HL-60 (cell line): ENCODE measurements around the gene TTC8.

ENCODE experiments used
- GABPA ChIP-seq: IDR thresholded peaks from 2 replicates; pipeline ENCODE4 v1.6.1; 2012; ENCODE audit warnings: low read depth
- POLR2AphosphoS5 ChIP-seq: IDR thresholded peaks from 2 replicates; pipeline ENCODE4 v1.6.1; 2012; ENCODE audit warnings: low read depth
- TF ChIP-seq, protein P1 (sequence below): IDR thresholded peaks from one replicate; pipeline ENCODE4 v1.5.1; 2011; ENCODE audit warnings: low read length, control low read depth, inconsistent platforms; ENCODE audit not compliant: insufficient read depth
- TF ChIP-seq, protein P2 (sequence below): IDR thresholded peaks from 2 replicates; pipeline ENCODE4 v1.6.1; 2012; ENCODE audit warnings: low read depth; ENCODE audit not compliant: insufficient replicate concordance

DNA sequence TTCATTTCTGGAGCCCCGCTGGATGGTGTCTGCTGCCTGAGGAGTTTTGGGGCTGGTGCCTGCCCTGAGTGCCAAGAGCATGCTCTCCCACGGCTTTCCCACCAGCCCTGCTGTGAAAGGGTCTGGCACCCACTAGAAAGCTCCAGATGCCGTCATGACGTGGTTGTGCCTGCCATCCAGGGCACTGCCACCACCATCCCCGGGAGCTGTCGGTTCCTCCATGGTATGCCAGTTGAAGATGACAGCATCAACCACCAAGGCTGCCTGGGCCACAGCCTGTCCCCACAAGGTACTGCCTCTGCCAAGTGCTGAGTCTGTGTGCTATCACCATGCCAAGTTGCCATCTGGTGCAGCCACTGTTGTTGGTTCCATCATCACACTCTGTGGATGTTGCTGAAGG is 85.9 kb downstream of the TTC8 start:
- TF ChIP-seq GABPA (no peak), POLR2AphosphoS5 (no peak)
- TF ChIP-seq, protein P1, sequence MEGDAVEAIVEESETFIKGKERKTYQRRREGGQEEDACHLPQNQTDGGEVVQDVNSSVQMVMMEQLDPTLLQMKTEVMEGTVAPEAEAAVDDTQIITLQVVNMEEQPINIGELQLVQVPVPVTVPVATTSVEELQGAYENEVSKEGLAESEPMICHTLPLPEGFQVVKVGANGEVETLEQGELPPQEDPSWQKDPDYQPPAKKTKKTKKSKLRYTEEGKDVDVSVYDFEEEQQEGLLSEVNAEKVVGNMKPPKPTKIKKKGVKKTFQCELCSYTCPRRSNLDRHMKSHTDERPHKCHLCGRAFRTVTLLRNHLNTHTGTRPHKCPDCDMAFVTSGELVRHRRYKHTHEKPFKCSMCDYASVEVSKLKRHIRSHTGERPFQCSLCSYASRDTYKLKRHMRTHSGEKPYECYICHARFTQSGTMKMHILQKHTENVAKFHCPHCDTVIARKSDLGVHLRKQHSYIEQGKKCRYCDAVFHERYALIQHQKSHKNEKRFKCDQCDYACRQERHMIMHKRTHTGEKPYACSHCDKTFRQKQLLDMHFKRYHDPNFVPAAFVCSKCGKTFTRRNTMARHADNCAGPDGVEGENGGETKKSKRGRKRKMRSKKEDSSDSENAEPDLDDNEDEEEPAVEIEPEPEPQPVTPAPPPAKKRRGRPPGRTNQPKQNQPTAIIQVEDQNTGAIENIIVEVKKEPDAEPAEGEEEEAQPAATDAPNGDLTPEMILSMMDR: no peak
- TF ChIP-seq, protein P2, sequence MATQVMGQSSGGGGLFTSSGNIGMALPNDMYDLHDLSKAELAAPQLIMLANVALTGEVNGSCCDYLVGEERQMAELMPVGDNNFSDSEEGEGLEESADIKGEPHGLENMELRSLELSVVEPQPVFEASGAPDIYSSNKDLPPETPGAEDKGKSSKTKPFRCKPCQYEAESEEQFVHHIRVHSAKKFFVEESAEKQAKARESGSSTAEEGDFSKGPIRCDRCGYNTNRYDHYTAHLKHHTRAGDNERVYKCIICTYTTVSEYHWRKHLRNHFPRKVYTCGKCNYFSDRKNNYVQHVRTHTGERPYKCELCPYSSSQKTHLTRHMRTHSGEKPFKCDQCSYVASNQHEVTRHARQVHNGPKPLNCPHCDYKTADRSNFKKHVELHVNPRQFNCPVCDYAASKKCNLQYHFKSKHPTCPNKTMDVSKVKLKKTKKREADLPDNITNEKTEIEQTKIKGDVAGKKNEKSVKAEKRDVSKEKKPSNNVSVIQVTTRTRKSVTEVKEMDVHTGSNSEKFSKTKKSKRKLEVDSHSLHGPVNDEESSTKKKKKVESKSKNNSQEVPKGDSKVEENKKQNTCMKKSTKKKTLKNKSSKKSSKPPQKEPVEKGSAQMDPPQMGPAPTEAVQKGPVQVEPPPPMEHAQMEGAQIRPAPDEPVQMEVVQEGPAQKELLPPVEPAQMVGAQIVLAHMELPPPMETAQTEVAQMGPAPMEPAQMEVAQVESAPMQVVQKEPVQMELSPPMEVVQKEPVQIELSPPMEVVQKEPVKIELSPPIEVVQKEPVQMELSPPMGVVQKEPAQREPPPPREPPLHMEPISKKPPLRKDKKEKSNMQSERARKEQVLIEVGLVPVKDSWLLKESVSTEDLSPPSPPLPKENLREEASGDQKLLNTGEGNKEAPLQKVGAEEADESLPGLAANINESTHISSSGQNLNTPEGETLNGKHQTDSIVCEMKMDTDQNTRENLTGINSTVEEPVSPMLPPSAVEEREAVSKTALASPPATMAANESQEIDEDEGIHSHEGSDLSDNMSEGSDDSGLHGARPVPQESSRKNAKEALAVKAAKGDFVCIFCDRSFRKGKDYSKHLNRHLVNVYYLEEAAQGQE: no peak
